H4 (cell line): ENCODE measurements around the gene SULF2. TPM values are rescaled to one million over a fixed set of nuclear protein-coding genes. Genes with fewer than 3 reads are reported as not detected.
"Not testable (repeated sequence)": the region's sequence is repeated elsewhere in the genome, so short reads cannot be mapped to it uniquely, and the experiment has no call there.

Experiments used
- DNase-seq: peaks from one replicate; pipeline ENCODE4 v3.0.0-alpha.2; 2015; ENCODE audit warnings: low spot score
- total RNA-seq: library from RNA; depleted of rRNA; stranded (reverse); fragments of >200 nt; shearing (Covaris generic); gene quantifications from 2 replicates; pipeline ENCODE4 v1.2.3, GENCODE V29; 2014

Gene SULF2
- total RNA-seq, 1 experiment from 2014 or later: 269 TPM

- not testable (repeated sequence) for DNase-seq
These were observed 19.7 kb upstream of the SULF2 start for GRCh38 chr20:47804972-47805371.

GRCh38 chr20:47804224-47804825 is 19.0 kb upstream of the SULF2 start:
- DNase-seq: not testable (repeated sequence)

GRCh38 chr20:47802975-47803374 is 17.7 kb upstream of the SULF2 start:
- DNase-seq: no peak

- DNase-seq: no peak
These were observed 17.1 kb upstream of the SULF2 start for GRCh38 chr20:47802226-47802920.

GRCh38 chr20:47801759-47802158 is 16.5 kb upstream of the SULF2 start:
- DNase-seq: no peak

- no peak for DNase-seq
These were observed 15.8 kb upstream of the SULF2 start for GRCh38 chr20:47801079-47801478.

- DNase-seq: no peak
These were observed 15.3 kb upstream of the SULF2 start for GRCh38 chr20:47800623-47801022.

- DNase-seq: no peak
These were observed 13.9 kb upstream of the SULF2 start for GRCh38 chr20:47799116-47799715.

GRCh38 chr20:47796971-47797370 is 11.7 kb upstream of the SULF2 start:
- no peak for DNase-seq

GRCh38 chr20:47795214-47795907 is 10.1 kb upstream of the SULF2 start:
- DNase-seq: peak; percentile 96

- not testable (repeated sequence) for DNase-seq
These were observed 9.0 kb upstream of the SULF2 start for GRCh38 chr20:47794264-47794663.

- peak; percentile 97 for DNase-seq
These were observed 6.8 kb upstream of the SULF2 start for GRCh38 chr20:47792021-47792618.

GRCh38 chr20:47791084-47791599 is 5.9 kb upstream of the SULF2 start:
- no peak for DNase-seq

GRCh38 chr20:47790580-47790965 is 5.3 kb upstream of the SULF2 start:
- no peak for DNase-seq

GRCh38 chr20:47789764-47790579 is 4.7 kb upstream of the SULF2 start:
- peak; percentile 90 for DNase-seq

GRCh38 chr20:47789081-47789763 is 3.9 kb upstream of the SULF2 start:
- DNase-seq: peak; percentile 77

- no peak for DNase-seq
These were observed 3.4 kb upstream of the SULF2 start for GRCh38 chr20:47788741-47789080.

GRCh38 chr20:47786765-47787107 is 1.5 kb upstream of the SULF2 start:
- DNase-seq: no peak

GRCh38 chr20:47785854-47786764 is 828 bp upstream of the SULF2 start:
- DNase-seq: peak; percentile 78
